GM18909 (cell line): ENCODE data around the gene FAAP20.

Source experiments
- ATAC-seq: cut with Tn5 transposase; IDR thresholded peaks from one replicate; pipeline ENCODE4 v1.9.1; 2021; ENCODE audit warnings: mild to moderate bottlenecking; ENCODE audit not compliant: unreplicated experiment, poor library complexity

Gene FAAP20

DNA sequence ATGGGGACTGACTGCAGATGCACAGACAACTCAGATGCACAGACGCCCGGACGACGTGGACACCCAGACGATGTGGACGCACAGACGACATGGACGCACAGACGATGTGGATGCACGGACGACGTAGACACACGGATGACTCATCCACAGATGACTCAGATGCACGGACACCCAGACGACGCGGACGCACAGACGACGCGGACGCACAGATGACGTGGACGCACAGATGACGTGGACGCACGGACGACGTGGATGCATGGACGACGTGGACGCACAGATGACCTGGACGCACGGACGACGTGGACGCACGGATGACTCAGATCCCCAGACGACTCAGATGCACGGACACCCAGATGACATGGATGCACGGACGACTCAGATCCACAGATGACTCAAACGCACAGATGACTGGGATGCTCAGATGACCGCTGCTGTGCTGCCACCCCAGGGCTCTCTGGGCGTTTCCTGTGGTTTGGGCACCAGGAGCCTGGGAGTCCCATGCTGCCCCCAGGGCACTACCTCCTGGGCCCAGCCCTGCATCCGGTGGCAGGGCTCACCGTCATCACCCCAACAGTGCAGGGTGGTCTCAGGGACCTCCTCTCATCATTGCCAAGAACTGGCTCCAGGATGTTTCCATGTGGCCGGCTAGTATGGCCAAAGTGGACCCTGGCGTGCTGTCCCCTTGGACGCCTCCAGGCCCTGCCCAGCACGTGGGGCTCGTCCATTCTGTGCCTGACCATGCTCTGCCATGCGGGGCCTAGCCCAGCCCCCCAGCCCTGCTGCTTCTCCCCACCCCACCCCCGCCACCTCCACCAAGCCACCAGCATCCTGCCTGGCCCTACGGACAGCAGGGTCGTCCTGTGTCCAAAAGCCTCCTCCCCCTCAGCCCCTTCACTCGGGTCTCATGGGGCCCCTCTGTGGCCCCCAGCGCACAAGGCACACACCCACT is 14.0 kb downstream of the FAAP20 start:
- ATAC-seq = no peak

DNA sequence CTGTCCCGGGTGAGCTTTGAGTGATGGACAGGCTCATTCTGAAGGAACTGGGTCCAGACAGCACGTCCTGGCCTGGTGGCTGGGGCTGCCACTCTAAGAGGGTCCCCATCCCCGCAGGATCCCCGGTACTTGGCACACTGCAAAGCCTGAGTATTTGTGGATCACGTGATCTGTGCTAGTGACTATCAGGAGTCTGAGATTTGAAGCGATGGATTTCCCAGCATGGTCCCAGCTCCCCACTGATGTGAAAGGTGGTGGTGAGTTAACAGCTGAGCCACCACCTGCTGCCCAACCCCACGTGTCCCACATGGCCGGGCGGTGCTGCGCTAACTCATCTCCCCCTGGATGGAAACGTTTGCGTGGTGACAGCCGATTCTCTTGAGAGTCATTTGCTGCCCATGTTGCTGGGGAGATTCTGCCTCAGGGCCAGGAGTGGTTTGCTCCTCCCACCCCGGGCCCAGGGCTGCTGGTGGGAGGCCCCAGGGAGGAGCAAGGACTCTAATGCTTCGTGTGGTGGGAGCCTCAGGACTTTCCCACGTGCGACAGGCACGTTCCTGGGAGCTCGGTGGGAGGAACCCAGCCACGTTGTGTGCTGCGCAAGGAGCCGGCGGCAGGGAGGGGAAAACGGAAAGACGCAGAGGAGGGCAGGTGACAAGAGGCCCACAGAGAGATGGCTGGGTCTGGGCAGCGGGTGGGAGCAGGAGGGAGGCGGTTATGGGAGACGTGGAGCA is 15.1 kb downstream of the FAAP20 start:
- no peak for ATAC-seq

DNA sequence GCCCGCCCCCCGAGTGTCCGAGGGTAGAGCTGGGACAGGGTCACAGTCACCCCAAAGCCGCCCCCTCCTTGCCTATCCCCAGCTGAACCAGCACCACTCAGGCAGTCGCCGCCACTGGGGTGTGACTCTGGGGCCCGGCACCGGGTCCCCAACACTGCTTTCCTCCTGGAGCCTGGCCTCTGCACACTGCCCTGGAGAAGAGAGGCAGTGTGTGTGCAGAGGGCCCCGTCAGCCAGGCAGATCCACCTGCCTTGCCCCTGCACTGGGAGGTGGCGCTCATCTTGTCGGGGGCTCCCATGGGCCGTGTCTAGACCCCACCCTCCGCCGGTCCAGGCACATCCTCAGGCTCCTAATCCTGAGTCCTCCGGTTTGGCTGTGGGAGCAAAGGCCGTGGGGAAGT is 15.7 kb downstream of the FAAP20 start:
- no peak for ATAC-seq

DNA sequence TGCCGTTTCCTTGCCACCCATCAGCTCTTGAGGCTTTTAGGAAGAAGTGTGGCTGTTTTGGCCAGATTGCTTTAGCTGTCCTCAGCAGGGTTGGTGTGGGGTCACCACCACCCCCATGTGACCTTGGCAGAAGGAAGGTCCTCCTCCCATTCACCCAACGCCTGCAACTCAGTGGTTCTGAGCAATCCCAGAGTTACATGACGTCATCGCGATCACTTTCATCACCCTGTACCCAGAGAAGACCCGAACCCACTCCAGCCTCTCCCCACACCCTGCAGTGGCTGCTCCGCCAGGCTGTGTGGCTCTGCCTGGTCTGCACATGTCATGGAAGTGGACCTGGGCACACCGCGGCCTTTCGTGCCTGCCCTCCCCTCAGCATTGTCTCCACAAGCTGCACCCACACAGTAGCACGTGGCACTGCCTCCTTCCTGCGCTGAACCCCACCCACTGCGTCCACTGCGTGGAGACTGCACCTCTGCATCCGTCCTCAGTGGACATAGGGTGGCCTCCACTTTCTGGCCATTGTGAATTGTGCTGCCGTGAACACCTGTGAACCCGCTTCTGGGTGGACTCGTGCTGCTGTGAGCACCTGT is 16.5 kb downstream of the FAAP20 start:
- no peak for ATAC-seq

DNA sequence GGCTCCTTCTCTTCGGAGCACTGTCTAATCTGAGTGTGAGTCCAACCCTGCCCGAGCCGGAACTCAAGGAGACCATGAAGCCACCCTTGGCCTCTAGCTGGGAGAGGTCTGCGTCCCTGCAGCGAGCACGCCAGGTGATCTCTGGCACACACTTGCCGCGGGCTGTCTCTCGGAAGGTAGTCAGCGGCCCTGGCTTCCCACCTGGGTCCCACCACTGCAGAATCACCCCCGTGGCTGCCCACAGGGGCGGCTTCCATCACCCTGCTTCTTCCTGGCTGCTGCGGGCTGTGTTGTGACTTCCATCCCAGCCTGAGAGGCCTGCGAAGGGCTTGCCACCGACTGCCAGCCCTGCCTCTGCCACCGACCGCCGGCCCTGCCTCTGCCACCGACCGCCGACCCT is 17.0 kb downstream of the FAAP20 start:
- ATAC-seq = no peak

DNA sequence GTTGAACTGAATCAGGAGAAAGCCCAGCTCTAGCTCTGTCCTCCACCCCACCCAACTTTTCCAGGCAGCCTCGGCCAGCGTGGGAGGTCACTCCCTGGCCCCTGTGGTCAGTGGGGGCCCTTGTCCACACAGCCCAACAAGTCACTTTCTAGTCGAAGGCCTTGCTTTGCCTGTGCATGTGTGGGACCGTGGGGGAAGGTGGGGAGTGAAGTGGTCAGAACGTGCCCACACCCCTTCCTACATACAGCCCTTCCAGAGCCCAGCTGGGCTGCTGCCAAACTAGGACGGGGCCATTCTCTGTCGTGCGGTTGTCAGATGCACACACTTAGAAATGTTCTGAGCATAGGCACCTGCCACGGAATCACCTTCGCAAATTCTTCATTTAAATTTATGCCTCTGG is 18.0 kb downstream of the FAAP20 start:
- no peak for ATAC-seq

DNA sequence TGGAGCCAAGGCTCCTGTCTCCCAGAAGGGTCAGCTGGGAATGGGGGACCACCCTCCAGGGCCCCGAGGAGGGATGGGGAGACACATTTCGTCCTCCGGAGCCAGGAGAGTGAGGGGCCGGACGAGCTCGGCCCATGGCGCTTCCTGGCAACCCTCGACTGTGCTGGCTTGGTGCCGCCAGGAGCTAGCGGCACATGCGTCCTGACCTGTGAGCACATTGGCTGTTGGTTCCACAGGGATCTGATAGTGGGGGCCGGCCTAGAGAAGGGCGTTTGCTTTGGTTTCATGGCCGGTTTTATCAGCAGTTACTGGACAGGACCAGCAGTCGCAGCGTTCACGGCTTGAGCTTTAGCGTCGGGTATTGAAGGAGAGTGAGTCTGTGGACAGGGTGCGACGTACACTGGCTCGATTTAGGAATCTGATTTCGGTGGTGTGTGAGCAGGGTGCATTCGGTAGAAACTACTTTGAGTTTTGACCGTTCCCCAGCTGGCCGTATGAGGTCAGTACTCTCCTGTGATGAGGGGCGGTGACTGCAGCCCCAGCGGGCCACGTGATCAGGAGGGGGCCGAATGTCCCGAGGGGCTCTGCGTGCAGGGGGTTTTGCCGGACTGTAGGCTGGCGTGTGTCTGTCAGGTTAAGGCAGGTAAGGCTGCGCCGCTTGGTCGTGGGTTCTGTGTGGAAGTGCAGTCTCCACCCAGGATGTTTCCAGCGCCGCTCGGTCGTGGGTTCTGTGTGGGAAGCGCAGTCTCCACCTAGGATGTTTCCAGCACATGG is 18.7 kb downstream of the FAAP20 start:
- no peak for ATAC-seq

DNA sequence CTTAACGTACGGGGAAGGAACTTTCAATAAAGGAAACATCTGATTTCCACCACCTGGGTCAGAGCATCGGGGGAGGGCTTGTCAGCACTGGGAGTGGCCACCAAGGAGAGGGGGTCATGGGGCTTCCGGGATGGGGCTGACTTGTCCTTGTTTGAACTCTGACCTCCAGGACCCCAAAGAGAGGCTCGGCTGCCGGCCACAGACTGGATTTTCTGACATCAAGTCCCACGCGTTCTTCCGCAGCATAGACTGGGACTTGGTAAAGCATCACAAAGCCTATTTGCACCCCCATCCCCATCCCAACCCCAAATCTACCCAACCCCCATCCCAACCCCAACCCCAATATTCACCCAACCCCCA is 19.5 kb downstream of the FAAP20 start:
- no peak for ATAC-seq

DNA sequence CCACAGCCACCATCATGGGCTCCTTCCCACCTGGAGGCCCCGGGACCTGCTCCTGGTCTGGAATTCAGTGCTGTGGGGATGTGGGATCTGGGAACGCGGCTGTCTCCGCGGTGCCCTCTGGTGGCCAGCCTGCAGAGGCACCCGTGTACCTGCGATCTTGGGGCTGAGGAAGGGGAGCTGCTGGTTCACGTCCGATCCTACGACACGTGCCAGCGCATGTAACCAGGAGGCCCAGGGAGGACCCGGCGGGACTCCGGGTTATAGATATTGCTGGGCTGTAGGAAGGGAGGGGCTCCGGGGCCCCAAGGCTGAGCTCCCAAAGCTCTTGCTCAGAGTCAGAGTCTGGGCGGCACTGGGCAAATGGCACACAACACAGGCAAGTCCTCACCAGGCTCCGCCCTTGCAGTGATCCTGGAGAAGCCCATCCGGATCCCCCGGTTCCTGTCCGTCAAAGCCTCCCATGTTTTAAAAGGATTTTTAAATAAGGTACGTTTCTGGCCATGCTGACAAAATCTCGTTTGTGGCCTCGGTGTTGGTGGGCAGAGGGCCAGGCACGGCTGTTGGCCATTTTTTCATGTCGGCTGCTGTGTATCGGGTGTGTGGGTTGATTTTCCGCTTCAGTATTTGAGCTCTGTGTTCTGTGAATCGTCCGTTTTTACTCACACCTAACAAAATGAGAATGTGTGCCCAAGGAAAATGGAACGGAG is 20.1 kb downstream of the FAAP20 start:
- ATAC-seq = no peak

DNA sequence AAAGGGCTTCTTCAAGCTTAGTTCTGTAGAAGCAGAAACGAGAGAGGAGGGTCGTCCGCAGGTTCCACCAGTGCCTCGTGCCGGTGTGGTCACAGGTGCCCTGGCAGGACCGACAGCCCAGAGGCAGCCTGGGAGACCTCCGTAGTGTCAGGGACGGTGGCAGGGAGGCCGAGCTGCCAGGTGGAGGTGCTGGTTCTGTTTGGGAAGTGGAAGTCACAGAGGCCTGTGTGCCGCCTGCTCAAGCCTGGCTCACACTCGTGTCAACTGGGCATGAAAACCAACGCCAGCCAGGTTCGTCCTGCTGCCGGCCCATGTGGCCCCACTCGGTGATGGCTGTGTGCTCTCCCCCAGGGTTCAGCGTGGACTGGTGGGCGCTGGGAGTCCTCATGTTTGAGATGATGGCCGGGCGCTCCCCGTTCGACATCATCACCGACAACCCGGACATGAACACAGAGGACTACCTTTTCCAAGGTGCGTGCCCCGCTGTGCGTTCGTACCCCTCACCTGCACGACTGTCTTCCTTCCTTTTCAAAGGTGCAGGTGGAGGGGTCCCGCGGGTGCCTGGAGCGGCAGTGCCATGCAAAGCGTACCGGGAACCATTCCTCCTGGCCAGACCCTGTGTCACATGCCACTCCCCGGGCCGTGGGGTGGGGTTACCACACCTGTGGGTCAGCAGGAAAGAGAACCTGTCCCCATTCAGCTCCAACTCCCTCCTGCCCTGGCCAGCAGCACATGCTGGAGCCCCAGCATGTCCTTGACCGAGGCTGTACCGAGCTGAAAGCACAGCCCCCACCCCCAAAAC is 20.8 kb downstream of the FAAP20 start:
- ATAC-seq = no peak

DNA sequence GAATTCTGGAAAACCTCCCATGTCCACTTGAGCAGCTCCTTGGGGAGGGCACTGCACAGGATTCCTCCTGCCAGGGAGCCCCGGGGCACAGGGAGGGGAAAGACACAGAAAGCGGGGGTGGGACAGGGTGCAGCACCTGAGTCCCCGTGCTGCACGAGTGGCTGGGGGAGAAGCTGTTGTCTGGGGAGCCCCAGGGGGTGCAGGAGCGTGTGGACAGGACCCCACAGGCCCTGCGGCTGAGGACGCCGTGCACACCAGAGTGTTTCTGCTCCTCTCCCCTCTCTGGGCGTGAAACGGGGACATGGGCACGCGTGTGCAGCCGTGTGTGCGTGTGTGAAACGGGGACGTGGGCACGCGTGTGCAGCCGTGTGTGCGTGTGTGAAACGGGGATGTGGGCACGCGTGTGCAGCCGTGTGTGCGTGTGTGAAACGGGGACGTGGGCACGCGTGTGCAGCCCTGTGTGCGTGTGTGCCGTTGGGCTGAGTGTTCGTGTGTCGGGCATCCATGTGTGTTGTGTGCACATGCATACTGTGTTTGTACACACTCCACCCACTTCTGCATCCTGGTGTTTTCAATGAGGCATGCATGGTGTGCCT is 21.9 kb downstream of the FAAP20 start:
- ATAC-seq = no peak

DNA sequence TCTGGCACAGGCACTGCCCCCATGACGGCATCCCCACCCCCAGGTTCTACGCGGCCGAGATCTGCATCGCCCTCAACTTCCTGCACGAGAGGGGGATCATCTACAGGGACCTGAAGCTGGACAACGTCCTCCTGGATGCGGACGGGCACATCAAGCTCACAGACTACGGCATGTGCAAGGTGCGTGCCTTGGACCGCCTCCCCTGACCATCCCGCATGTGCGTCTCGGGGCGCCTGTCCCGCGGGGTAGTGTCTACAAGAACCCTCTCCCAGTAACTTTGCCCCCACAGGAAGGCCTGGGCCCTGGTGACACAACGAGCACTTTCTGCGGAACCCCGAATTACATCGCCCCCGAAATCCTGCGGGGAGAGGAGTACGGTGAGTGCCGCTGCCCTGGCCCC is 22.6 kb downstream of the FAAP20 start:
- ATAC-seq = no peak

DNA sequence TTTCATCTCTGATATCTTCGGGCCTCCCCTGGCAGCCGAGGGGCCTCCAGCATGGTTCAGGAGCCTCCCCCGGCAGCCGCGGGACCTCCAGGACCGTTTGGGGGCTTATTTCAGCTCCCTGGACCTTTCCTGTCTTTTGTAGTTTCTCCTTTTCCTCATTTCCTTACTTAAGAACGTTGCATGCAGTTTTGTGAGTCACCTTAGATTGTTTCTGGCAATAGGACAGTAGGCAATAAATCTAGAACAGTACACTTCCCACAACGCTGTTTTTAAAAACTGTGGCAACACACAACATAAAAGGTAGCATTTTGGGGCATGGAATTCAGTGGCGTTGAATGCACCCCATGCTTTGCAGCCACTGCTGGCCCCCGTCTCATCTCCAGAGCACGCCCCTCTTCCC is 24.4 kb downstream of the FAAP20 start:
- no peak for ATAC-seq

DNA sequence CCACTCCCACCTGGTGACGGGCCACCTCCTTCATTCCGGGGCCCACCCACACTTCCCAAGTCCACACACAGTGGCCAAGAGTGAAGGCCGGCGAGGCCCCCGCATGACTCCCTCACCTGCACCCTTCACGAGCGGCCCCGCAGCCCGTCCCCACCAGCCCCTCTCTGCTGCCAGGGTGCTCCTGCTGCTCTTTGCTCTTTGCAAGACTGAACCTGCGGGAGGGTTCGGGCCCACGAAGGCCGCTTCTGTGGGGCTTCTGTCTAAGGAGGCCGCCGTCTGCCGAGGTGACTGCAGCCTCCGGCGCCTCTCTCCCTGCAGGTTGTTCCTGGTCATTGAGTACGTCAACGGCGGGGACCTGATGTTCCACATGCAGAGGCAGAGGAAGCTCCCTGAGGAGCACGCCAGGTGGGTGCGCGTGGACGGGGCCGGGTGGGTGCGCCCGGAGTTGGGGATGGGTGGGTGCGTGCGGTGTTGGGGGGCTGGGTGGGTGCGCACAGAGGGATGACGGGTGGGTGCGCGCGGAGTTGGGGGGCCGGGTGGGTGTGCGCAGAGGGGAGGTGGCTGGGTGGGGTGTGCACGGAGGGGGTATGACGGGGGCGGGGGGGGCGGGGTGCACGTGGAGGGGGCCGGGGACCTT is 25.3 kb downstream of the FAAP20 start:
- ATAC-seq = no peak

DNA sequence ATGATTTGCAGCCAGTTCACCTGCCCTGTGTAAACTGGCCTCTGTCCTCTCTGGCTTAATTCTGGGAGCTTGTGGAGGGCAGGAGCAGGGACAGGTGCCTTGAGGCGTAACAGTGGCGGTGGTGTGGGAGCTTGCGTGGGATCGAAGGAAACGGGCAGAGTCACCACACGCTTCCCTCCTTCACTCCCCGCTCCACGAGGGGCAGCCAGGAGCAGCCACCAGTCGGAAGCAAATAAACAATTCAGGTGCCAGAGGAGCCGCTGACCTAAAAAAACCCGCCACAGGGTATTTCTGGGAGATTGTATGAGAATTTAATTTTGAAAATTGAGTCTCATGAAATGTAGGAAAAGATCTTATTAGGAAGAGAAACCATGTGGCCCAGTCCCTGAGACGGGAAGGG is 26.0 kb downstream of the FAAP20 start:
- no peak for ATAC-seq

DNA sequence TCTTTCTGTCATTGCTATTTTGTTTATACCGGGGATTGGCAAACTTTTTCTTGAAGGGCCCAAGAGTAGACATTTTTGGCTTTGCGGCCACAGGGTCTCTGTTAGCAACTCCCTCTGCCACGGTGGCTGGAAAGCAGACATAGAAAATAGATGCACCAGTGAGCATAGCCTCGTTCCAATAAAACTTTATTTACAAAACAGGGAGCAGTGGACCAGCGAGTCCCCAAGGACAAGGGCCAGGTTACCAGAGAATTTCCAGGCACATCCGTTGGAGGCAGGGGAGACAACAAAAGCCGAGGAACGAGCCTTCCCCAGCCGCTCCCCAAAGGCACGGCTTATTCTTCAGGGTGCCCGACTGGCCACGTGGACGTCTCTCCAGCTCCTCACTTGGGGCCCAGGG is 26.5 kb downstream of the FAAP20 start:
- ATAC-seq = no peak

DNA sequence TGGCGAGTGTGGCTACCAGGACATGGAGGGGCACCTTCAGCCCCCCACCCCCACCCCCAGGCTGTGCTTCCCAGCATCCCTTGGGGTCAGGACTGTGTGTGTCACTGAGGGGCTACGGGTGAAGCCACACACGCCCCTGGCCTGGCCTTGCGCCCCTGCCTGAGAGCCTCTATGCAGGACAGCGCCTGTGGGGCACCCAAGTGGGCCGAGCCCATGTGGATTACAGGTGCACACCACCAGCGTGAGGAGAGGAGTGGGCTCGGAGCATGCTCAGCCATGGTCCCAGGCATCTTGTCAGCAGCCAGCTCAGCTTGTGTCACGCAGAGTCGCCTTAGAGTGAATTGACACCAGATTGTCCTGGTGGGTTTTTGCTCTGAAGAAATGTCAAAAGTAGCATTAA is 27.9 kb downstream of the FAAP20 start:
- no peak for ATAC-seq

DNA sequence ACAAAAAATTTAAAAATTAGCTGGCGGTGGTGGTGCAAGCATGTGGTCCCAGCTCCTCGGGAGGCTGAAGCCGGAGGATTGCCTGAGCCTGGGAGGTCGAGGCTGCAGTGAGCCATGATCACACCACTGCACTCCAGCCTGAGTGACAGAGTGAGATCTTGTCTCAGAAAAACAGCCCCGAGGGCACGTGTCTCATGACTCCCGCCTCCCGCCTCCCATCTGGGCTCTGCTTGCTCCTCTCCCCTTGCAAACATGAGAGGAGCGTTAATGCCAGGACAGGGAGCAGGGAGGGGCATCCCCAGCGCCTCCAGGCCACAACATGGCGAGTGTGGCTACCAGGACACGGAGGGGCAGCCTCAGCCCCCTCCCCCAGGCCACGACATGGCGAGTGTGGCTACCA is 28.3 kb downstream of the FAAP20 start:
- no peak for ATAC-seq
